HFF-Myc (cell line): ENCODE measurements around the gene NTN5.
"Not testable (repeated sequence)": the region's sequence is repeated elsewhere in the genome, so short reads cannot be mapped to it uniquely, and the experiment has no call there.

ENCODE experiments used
- DNase-seq: peaks from one replicate; pipeline ENCODE4 v3.0.0-alpha.2; 2011; ENCODE audit warnings: low read depth; ENCODE audit errors: extremely low read depth
- H3K4me3 ChIP-seq: replicated peaks from 2 replicates; pipeline ENCODE4 v1.5.1; 2011; ENCODE audit warnings: low read depth, mild to moderate bottlenecking, control low read depth, low read length
- TF ChIP-seq, protein P1 (sequence below): IDR thresholded peaks from 2 replicates; pipeline ENCODE4 v1.5.1; 2012; ENCODE audit warnings: mild to moderate bottlenecking, low read depth, low read length, control low read depth; ENCODE audit errors: missing control alignments

The NTN5 gene

GRCh38 chr19:48696353-48697010 lies 23.7 kb upstream of the NTN5 start:
- TF ChIP-seq, protein P1, sequence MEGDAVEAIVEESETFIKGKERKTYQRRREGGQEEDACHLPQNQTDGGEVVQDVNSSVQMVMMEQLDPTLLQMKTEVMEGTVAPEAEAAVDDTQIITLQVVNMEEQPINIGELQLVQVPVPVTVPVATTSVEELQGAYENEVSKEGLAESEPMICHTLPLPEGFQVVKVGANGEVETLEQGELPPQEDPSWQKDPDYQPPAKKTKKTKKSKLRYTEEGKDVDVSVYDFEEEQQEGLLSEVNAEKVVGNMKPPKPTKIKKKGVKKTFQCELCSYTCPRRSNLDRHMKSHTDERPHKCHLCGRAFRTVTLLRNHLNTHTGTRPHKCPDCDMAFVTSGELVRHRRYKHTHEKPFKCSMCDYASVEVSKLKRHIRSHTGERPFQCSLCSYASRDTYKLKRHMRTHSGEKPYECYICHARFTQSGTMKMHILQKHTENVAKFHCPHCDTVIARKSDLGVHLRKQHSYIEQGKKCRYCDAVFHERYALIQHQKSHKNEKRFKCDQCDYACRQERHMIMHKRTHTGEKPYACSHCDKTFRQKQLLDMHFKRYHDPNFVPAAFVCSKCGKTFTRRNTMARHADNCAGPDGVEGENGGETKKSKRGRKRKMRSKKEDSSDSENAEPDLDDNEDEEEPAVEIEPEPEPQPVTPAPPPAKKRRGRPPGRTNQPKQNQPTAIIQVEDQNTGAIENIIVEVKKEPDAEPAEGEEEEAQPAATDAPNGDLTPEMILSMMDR: no peak
- H3K4me3 ChIP-seq: no peak overlapping the region
- DNase-seq: no peak

DNA sequence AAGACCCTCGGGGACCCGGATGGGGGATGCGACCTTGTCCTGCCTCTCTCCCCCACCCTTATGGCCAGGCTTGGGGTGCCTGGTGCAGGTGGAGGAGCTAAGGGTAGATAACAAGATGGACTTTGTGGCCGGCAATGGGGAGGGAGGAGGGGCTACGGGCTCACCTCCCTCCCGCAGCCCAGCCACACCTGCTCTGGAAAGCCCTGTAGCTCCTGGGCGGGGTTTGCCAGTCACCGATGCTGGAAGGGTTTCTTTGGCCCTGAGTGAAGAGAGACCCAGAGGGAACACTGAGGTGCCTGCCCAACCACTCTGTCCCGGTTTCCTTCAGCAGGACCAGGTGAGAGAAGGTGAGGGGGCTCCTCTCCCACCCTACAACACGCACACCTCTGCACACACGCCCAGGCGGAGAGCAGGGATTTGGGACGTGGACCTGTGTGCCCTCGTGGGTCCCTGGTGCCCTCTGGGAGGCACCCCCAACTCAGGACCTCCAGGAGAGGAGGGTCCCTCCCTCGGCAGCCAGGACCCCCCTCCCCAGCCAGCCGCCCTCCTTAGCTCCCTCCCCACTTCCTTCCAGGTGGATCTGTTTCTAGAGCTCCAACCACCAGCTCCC lies 23.0 kb upstream of the NTN5 start, which contains the start of gene FUT2:
Gene FUT2 (plus strand): TSS at position 229 of the 610 bp plus-strand sequence. CDS start 6,986 bp downstream, outside the sequence.
- TF ChIP-seq, protein P1: no peak
- no peak for DNase-seq
- no peak within 1 kb of the TSS for H3K4me3 ChIP-seq

GRCh38 chr19:48693629-48694028 lies 20.8 kb upstream of the NTN5 start:
- not testable (repeated sequence) for DNase-seq, H3K4me3 ChIP-seq

DNA sequence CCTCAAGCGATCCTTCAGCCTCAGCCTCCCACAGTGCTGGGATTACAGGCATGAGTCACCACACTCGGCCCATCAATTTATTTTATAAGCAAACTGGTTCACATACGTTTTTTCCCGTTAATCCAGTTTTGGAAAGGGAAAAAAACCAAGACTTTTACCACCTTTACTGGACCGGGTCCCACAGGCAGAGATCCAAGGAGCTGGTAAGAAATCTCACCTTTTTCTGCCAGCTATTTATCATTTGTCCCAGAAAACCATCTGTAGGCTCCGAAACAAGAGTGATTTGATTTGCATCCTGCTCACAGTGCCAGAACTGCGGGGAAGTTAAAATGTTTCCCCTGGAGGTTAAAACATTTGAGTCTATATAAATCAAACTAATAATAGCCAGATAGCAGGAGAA lies 16.6 kb upstream of the NTN5 start:
- no peak for DNase-seq
- H3K4me3 ChIP-seq: no peak overlapping the region
- TF ChIP-seq, protein P1: no peak

DNA sequence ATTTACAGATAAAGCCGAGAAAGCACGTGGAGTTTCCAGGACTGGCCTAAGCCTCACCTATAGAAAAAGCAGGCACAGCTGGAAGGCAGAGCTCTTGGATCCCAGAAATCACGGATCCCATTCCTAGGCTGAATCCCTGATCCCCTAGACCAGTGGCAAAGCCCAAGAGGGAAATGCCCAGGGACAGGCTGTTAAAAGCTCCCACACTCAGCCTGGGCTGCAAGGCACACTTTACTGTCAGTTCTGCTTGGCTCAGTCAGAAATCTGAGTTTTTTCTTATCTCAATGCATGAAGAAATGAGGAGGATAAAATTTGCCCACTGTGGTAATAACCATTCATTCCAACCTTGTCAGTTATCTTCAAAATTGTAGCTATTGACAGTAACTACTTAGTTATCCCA lies 15.0 kb upstream of the NTN5 start:
- no peak for DNase-seq
- TF ChIP-seq, protein P1: no peak
- H3K4me3 ChIP-seq: no peak overlapping the region

DNA sequence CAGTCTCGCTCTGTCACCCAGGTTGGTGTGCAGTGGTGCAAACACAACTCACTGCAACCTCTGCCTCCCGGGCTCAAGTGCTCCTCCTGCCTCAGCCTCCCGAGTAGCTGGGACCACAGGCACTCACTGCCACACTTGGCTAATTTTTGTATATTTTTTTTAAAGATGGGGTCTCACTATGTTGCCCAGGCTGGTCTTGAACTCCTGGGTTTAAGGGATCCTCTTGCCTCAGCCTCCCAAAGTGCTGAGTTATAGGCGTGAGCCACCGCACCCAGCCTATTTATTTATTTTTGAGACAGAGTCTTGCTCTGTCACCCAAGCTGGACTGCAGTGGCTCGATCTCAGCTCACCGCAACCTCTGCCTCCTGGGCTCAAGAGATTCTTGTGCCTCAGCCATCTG lies 13.8 kb upstream of the NTN5 start:
- not testable (repeated sequence) for DNase-seq, H3K4me3 ChIP-seq

DNA sequence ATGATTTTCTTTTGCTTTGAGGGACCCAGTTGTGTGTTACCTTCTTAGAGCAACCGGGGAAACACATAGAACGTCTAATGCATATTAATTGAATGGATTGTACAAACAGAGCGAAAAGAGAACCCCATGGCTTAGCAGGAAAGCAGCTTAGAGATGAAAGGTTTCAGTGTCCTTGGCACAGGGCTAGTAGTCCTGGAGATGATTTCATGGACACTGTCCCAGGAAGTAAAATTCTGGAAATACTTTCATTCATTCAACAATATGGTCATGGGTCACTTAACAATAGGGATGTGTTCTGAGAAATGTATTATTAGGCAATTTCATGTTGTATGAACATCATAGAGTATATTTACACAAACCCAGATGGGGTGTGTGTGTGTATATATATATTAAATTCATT lies 13.3 kb upstream of the NTN5 start:
- TF ChIP-seq, protein P1: no peak
- DNase-seq: no peak
- no peak overlapping the region for H3K4me3 ChIP-seq

- TF ChIP-seq, protein P1: no peak
- no peak overlapping the region for H3K4me3 ChIP-seq
- no peak for DNase-seq
These were observed 12.8 kb upstream of the NTN5 start for GRCh38 chr19:48685583-48685982.
